PC-9 (cell line): ENCODE results near the gene TSPAN10.

Source experiments
- EZH2 ChIP-seq: fragments of 200-600 bp; sonication (generic); IDR thresholded peaks from 2 replicates; pipeline ENCODE4 v1.8.0; 2017; ENCODE audit warnings: antibody characterized with exemption, low read depth
- TF ChIP-seq, protein P1 (sequence below): fragments of 200-600 bp; sonication (generic); conservative IDR thresholded peaks from 2 replicates; pipeline ENCODE4 v1.6.1; 2017; ENCODE audit warnings: mixed run types, antibody characterized with exemption, mild to moderate bottlenecking, moderate library complexity

DNA sequence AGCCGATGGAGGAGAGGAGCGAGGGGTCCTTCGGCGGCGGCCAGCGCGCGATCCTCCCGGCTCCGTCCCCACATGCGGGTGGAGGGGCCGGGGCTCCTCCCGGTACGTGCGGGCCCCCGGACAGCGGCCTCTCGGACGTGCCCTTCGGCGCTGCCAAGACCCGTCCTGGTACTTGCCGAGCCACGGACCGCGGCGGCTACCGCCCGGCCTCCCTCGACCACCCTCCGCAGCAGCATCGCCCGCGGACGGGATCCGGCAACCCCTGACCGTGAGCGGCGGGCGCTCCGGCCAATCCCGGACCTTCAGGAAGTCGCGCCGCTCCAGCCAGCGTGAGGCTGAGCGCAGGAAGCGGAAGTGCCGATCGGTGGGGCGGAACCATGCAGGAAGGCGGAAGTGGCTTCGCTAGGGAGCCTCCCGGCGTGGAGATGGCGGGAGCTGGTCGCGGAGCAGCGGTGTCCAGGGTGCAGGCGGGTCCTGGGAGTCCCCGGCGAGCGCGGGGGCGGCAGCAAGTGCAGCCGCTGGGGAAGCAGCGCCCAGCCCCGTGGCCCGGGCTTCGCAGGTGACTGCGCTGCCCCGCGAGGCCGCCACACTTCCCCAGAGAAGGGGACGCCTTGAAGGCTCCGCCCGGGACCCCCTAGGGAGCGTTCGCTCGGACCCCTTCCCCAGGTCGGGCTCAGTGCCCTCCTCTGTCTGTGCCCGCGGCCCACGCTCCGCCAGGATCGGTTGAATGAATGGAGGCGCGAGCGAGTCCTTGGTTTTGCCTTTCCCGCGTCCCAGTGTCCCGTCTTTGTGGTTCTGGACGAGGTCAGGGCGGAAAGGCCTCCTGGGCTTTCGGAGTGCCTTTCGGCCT, 29.6 kb downstream of the TSPAN10 start, which contains the start of the genes CCDC137 and OXLD1:
- TF ChIP-seq, protein P1, sequence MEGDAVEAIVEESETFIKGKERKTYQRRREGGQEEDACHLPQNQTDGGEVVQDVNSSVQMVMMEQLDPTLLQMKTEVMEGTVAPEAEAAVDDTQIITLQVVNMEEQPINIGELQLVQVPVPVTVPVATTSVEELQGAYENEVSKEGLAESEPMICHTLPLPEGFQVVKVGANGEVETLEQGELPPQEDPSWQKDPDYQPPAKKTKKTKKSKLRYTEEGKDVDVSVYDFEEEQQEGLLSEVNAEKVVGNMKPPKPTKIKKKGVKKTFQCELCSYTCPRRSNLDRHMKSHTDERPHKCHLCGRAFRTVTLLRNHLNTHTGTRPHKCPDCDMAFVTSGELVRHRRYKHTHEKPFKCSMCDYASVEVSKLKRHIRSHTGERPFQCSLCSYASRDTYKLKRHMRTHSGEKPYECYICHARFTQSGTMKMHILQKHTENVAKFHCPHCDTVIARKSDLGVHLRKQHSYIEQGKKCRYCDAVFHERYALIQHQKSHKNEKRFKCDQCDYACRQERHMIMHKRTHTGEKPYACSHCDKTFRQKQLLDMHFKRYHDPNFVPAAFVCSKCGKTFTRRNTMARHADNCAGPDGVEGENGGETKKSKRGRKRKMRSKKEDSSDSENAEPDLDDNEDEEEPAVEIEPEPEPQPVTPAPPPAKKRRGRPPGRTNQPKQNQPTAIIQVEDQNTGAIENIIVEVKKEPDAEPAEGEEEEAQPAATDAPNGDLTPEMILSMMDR, result no peak
- TF ChIP-seq EZH2, result no peak
